ENCODE data around the gene CASKIN2.
A peak's percentile ranks its signal among the peaks of the same experiment; 100 is the strongest.

CASKIN2 gene

DNA sequence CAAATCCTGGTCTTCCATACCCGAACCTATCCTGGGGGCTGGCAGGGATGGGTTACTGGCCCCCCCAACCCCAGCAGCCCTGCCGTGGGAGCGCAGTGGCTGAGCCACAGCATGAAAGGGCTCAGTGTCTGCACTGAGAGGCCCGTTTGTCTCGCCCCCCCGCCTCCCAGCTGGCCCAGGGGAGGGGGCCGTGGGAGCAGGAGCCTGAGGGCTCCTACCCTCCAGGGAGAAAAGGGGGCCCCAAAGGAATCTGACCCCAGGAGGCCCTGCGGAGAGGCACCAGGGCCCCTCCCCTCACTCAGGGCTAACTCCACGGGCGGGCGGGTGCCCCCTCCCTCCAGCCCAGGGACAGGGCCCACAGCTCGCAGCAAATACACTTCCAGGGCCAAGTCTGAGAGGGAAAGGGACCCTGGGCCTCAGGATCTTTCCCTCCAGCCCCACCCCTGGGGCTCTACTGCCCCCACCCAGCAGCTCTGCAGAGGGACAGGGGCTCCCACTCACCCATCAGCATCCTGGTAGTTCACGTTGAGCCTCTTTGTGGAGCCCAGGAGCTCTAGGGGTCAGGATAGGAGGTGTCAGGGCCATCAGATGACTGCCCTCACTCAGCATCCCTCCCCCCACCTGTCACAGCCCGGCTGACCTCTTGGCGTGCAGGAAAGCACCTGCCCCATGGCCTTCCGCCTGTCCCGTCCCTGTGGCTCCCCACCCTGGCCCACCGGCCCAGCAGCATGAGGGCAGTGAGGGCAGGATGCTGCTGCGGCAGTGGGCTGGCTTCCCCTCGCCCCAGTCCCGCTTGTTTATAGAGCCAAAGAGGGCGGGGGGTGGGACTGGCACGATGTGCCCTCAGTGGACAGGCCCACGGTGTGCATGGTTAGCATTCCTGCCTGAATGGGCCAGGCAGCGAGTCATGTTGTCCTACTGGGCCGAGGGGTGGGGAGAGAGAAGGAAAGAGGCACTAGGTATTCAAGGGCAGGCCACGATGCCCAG lies 7.3 kb downstream of the CASKIN2 start:
- Mint-ChIP-seq H3K9me3 (no peaks in the 10 kb centered on the region), H3K27ac (no peak overlapping the region), H3K36me3 (ENCODE audit: low read depth) (no peaks in the 10 kb centered on the region), H3K4me3 (no peak overlapping the region), H3K27me3 (no peaks in the 10 kb centered on the region), H3K4me1 (ENCODE audit: low read depth) (no peaks in the 10 kb centered on the region)
- DNase-seq, result no peak

DNA sequence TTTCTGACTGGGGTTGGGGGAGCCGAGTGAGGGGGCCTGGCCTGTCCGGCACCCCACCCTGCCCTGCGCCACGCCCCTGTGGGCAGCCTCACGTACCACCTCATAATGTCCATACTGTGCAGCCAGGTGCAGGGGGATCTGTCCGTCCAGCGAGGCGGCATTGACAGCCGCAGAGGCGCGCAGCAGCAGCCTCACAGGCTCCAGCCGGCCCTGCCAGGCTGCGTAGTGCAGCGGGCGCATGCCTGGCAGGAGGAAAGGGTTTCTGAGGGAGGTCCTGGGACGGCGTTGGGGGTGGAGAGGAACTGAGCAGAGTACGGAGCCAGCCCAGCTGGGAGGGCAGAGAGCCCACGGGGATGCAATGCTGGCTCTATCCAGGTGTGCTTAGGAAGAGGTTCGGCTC lies 8.4 kb downstream of the CASKIN2 start:
- Mint-ChIP-seq H3K4me1 (ENCODE audit: low read depth) (no peaks in the 10 kb centered on the region), H3K27me3 (no peaks in the 10 kb centered on the region), H3K4me3 (no peak overlapping the region), H3K36me3 (ENCODE audit: low read depth) (no peaks in the 10 kb centered on the region), H3K27ac (no peak overlapping the region), H3K9me3 (no peaks in the 10 kb centered on the region)
- DNase-seq, result no peak

DNA sequence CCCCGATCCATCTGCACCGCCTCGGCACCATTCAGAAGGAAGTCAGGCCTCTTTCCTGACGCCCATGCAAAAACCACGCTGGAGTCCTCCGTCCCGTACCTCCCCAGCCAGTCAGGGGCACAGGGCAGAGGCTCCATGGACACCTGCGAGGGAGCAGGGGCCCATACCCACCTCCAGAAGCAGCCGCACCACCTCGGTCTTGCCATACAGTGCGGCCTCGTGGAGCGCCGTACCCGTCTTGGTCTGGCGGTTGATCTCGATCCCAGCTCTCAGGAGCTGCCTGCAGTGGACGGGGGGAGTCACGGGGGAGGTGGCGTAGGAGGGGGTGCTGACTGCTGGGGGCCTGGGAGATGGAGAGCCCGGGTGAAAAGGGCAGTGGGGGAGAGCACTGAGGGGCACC lies 9.2 kb downstream of the CASKIN2 start:
- Mint-ChIP-seq H3K27ac (no peak overlapping the region), H3K9me3 (no peaks in the 10 kb centered on the region), H3K36me3 (ENCODE audit: low read depth) (no peaks in the 10 kb centered on the region), H3K4me1 (ENCODE audit: low read depth) (no peaks in the 10 kb centered on the region), H3K27me3 (no peaks in the 10 kb centered on the region), H3K4me3 (no peak overlapping the region)
- no peak for DNase-seq

DNA sequence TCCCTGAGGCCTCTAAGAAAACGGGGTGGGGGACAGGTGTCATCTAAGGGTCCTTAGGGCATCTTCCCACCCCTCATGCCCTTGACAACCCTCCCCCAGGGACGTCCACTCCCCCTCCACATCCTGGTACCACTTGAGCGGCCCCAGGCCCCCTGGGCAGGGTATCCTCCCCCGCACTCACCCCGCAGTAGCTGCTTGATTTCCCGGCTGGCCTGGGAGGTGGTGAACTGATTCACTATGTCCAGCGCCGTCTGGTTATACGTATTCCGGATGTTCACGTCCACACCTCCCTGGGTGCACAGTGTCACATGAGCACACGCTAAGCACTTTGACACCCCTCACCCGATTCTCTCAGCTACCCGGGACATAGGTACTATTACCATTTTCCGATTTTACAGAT lies 9.7 kb downstream of the CASKIN2 start:
- Mint-ChIP-seq H3K27me3 (no peaks in the 10 kb centered on the region), H3K27ac (no peak overlapping the region), H3K4me3 (no peak overlapping the region), H3K4me1 (ENCODE audit: low read depth) (no peaks in the 10 kb centered on the region), H3K36me3 (ENCODE audit: low read depth) (no peaks in the 10 kb centered on the region), H3K9me3 (no peaks in the 10 kb centered on the region)
- DNase-seq, result no peak

DNA sequence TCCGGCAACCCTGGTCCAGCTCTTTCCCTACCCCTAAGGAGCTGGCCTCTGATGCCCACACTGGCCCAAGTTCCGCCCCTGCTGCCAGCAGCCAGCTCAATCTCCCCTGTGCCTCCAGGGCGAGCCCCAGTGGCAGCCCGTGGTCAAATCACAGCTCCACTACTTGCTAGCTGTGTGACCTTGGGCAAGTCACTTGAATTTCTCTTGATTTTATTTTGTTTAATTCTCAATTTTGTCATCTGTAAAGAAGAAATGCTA lies 10.3 kb downstream of the CASKIN2 start:
- Mint-ChIP-seq H3K27me3 (no peaks in the 10 kb centered on the region), H3K27ac (no peak overlapping the region), H3K36me3 (ENCODE audit: low read depth) (peaks cover 4% of the 10 kb centered on the region), H3K4me1 (ENCODE audit: low read depth) (no peaks in the 10 kb centered on the region), H3K4me3 (no peak overlapping the region), H3K9me3 (no peaks in the 10 kb centered on the region)
- DNase-seq, result no peak

DNA sequence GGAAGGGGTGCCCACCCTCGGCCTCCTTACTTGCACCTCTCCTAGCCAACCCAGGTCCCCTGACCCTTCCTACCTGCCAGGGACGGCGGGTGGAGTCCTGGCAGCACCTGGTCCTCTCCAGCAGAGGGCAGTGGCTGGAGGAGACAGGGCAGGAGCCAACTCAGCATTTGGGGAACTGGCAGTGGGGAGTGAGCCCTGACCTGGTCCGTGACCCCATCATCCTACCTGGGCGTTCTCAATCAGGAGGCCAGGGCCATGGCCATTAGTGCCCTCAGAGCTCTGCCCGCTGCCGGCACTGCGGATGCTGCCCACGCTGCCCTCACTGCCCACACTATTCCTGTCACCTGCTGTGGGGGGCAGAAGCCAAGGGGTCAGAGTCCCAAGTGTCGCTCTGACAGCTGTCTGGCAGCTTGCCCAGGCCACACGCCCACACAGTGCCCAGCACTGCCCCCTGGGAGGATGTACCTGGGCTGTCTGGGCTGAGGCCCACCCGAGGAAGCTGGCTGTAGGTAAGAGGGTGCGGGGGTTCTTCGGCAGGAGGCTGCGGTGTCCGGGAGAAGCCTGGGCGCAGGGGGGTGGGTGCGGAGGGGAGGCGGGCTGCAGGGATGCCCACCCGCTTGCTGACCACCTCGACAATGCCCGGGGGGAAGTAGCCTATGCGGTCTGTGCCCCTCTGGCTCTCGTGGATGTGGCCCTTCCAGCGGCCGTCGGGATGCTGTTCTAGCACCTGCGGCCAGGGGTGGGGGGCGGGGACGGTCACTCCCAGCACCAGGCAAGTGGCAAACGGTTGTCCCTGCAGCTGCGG lies 10.8 kb downstream of the CASKIN2 start:
- DNase-seq, result peak; percentile 52
- H3K27me3 Mint-ChIP-seq, result no peaks in the 10 kb centered on the region
- H3K9me3 Mint-ChIP-seq, result no peaks in the 10 kb centered on the region
- H3K4me1 Mint-ChIP-seq (ENCODE audit: low read depth), result no peaks in the 10 kb centered on the region
- H3K27ac Mint-ChIP-seq, result no peak overlapping the region
- peaks cover 9% of the 10 kb centered on the region for H3K36me3 Mint-ChIP-seq (ENCODE audit: low read depth)
- H3K4me3 Mint-ChIP-seq, result no peak overlapping the region

DNA sequence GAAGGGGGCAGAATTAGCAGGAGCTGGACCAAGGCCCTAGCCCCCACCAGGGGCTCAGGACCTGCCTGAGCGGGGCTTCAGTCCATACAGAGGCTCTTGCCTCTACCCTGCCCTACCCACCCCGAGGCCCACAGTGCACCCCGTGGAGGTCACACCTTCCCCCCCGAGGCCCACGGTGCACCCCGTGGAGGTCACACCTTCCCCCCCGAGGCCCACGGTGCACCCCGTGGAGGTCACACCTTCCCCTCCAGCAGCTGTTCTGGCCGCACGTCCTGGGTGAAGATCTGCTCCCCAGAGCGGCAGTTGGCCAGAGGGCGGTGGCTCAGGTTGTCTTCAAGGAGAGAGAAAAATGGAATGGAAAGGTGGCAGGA lies 11.4 kb downstream of the CASKIN2 start:
- Mint-ChIP-seq H3K36me3 (ENCODE audit: low read depth) (peaks cover 14% of the 10 kb centered on the region), H3K4me1 (ENCODE audit: low read depth) (no peaks in the 10 kb centered on the region), H3K27ac (no peak overlapping the region), H3K9me3 (no peaks in the 10 kb centered on the region), H3K27me3 (no peaks in the 10 kb centered on the region), H3K4me3 (no peak overlapping the region)
- DNase-seq, result no peak

DNA sequence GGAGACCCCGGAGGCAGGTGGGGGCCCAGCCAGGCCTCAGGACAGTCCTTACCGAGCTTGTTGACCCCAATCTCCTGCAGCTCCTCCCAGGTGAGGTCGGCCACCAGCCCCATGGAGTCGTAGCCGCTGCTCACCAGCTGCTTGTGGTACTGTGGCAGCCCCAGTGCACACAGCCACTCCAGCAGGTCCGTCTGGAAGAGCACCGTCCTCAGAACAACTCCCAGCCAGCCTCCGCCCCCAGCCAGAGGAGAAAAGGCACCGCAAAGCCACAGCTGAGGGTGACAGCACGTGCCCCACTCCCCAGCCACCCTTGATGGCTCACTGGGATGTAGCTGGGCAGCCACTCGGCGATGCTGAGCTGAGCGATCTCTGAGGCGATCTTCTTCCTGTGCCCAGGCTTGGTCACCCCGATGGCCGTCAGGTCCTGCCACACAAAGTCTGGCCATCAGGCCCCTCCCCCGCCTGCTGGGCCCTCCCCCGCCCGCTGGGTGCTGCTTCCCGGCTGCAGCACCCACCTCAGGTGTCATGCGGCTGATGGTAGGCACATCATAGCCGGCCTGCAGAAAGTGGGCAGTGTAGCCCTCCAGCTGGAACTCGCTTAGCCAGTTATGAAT lies 11.9 kb downstream of the CASKIN2 start:
- Mint-ChIP-seq H3K27ac (no peak overlapping the region), H3K36me3 (ENCODE audit: low read depth) (peaks cover 19% of the 10 kb centered on the region), H3K9me3 (no peaks in the 10 kb centered on the region), H3K4me3 (no peak overlapping the region), H3K27me3 (no peaks in the 10 kb centered on the region), H3K4me1 (ENCODE audit: low read depth) (no peaks in the 10 kb centered on the region)
- no peak for DNase-seq

DNA sequence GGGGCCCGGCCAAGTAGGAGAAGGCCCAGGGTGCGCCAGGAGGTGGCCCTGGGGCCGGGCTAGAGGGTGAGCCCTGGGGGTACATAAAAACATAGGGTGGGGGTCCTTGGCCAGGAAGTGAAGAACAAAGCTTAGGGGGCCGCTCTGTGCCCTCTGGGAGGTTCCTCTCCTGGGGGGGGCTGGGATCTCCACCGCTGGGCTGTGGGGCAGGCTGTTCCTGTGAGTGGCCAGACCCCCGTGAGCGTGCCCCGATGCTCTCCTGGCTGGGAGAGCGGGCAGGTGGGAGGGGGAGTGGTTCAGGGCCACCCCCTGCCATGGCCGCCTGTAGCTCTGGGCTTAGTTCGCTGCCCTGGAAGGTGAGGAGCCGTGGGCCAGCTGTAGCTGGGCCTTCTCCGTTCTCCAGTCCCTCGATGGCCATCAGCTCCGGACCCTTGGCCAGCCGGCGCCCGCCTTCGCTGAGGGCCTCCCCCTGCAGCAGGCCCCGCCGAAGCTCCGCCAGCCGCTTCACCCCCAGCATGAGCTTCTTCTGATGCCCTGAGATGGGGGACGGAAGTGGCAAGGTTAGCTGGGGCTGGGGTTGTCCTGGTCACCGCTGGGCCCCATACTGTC lies 12.5 kb downstream of the CASKIN2 start:
- DNase-seq, result no peak
- Mint-ChIP-seq H3K4me1 (ENCODE audit: low read depth) (no peaks in the 10 kb centered on the region), H3K27ac (no peak overlapping the region), H3K9me3 (no peaks in the 10 kb centered on the region), H3K36me3 (ENCODE audit: low read depth) (peaks cover 26% of the 10 kb centered on the region), H3K27me3 (no peaks in the 10 kb centered on the region), H3K4me3 (no peak overlapping the region)

DNA sequence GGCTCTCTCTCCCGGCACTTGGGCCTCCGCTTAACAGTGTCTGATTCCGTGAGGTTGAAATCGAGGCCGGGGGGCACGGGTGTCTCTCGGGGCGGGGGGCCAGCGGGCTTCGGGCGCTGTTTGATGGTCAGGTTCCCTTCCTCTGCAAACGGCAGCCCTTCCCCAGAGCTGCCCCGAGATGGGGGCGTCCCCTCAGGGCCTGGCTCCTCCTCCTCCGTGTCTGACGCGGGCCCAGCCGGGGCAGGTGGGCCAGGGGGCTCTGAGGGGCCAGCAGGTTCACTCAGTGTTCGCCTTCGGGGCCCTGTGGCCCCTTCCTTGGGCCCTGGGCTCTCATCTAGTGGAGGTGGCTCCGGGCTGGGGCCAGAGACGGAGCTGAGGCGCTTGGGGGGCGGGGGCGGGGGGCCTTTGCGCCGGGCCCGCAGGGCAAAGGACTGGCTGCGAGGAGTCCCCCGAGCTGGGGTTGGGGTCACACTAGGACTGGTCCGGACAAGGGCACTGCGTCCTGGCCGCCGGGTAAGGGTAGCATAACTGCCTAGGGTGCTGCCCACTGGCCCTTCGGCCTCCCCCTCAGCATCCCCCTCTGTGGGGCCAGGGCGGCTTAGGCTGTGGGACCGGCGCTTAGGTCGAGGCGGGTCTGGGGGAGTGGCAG lies 13.1 kb downstream of the CASKIN2 start:
- no peaks in the 10 kb centered on the region for H3K9me3 Mint-ChIP-seq

DNA sequence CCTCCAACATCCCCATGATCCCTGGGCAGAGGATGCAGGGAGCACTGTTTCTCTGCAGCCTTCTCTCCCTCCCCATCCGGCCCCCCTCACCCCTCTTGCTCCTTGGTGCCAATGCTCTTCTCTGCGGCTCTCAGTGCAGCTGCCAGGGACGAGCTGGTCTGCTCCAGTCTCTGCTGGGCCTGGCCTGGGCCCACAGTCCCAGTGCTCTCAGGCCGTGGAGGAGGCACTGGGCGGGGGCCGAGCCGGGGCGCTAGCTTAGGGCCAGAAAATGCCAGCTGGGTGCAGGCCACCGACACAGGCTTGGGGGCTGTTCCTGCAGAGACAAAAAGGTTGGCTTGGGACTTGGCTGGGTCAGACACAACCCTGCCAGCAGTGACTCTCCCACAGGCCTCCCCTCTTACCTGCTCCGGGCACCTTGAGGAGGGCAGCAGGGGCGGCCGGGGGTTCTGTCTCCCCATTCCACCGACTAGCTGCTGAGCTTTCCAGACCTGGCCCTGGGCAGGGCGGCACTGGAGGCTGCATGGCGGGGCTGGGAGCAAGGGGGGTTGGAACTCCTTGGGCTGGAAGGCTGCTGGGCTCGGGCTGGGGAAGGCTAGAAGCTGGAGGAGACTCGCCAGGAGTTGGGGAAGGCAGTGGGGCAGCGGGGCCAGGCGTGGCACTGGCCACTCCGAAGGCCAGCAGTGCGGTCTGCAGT lies 13.8 kb downstream of the CASKIN2 start:
- peaks cover 36% of the 10 kb centered on the region for H3K36me3 Mint-ChIP-seq (ENCODE audit: low read depth)
- H3K27ac Mint-ChIP-seq, result peak overlapping the region; percentile 44
- H3K4me1 Mint-ChIP-seq (ENCODE audit: low read depth), result peaks cover 4% of the 10 kb centered on the region
- no peaks in the 10 kb centered on the region for H3K27me3 Mint-ChIP-seq
- no peak for DNase-seq
- no peaks in the 10 kb centered on the region for H3K9me3 Mint-ChIP-seq
- H3K4me3 Mint-ChIP-seq, result no peak overlapping the region

More for the DNA sequence above, 13.1 kb downstream of the CASKIN2 start:
- no peak overlapping the region for H3K4me3 Mint-ChIP-seq
- peaks cover 31% of the 10 kb centered on the region for H3K36me3 Mint-ChIP-seq (ENCODE audit: low read depth)
- H3K4me1 Mint-ChIP-seq (ENCODE audit: low read depth), result peaks cover 4% of the 10 kb centered on the region
- H3K27ac Mint-ChIP-seq, result no peak overlapping the region
- no peak for DNase-seq
- no peaks in the 10 kb centered on the region for H3K27me3 Mint-ChIP-seq

DNA sequence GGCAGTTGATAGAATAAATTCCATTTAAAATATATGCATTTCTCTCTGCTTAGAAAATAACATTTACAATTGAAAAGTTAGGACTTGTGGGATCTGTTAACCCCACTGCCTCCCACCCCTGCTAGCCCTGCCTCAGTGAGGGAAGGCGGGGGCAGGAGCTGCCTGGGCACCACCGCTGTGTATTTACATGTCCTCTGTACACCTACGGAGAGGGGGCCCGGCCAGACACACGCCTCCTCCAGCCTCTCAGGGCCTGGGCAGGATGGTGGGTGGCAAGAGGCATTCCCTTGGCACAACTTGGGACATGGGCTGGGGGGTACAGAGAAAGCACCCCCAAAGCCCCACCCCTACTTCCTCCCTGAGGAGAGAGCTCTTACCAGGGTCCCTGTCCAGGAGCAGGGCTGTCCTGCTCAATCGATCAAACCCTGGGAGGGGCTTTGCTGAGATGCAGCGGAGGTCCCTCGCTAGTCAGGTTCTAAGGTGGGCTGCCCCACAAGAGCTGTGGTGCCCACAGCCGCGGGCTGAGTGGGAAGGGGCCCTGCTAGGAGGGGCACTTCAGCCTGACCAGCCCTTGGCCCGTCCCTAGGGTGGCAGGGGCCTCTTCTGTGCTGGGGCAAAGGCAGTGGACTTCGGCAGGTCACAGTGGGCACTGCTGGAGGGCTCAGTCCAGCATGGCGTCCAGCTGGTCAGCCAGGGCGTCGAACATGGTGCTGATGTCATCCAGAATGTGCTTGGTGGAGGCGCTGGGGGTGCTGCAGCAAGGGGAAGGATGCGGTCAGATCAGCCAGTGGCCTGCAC lies 14.7 kb downstream of the CASKIN2 start:
- no peak overlapping the region for H3K27ac Mint-ChIP-seq
- DNase-seq, result no peak
- peaks cover 44% of the 10 kb centered on the region for H3K36me3 Mint-ChIP-seq (ENCODE audit: low read depth)
- no peak overlapping the region for H3K4me3 Mint-ChIP-seq
- H3K9me3 Mint-ChIP-seq, result no peaks in the 10 kb centered on the region
- peaks cover 4% of the 10 kb centered on the region for H3K4me1 Mint-ChIP-seq (ENCODE audit: low read depth)
- no peaks in the 10 kb centered on the region for H3K27me3 Mint-ChIP-seq

DNA sequence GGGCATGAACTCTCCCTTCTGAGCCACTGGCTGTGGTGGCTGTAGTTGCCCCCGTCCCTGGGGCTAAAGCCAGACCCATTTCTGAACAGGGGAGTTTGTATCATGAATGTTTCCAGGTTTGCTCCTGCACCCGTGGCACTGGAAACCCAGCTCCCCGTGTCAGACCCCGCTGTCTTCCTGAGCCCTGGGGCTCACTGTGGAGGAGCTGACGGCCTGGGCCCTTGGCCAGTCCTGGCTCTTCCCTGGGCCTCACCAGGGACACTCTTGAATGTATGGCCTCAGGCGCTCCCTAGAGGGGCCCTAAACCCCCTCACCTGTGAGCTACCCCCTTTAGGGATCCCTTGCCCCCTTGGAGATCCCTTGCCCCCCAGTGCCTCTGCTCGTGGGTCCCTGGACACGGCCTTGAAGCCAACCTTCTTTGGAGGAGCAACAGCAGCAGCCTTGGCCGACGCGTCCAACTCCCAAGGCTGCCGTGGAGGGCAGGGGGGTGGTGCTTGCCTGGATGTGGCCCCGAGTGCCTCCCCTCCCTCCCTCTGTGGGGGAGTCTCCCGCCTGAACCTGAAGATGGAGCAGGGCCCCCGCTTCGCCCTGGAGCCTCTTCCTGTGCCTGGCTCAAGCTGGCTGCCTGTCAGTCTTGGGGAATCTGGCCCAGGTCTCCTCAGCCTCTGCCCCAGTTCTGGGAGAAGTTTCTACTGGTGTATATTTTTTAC lies 15.9 kb downstream of the CASKIN2 start:
- peaks cover 4% of the 10 kb centered on the region for H3K4me1 Mint-ChIP-seq (ENCODE audit: low read depth)

More for the DNA sequence above, 15.9 kb downstream of the CASKIN2 start:
- no peak overlapping the region for H3K4me3 Mint-ChIP-seq
- H3K27me3 Mint-ChIP-seq, result no peaks in the 10 kb centered on the region
- peaks cover 54% of the 10 kb centered on the region for H3K36me3 Mint-ChIP-seq (ENCODE audit: low read depth)
- no peaks in the 10 kb centered on the region for H3K9me3 Mint-ChIP-seq
- no peak for DNase-seq
- no peak overlapping the region for H3K27ac Mint-ChIP-seq
